ENCODE data around the gene MAN2C1.
"Not testable (repeated sequence)": the region's sequence is repeated elsewhere in the genome, so short reads cannot be mapped to it uniquely, and the experiment has no call there.

The MAN2C1 gene

GRCh38 chr15:75360856-75361255 is 7.6 kb downstream of the MAN2C1 start:
- DNase-seq = no peak

GRCh38 chr15:75360391-75360790 is 8.0 kb downstream of the MAN2C1 start:
- no peak for DNase-seq

- no peak for DNase-seq
These were observed 8.7 kb downstream of the MAN2C1 start for GRCh38 chr15:75359537-75360250.

- DNase-seq = no peak
These were observed 9.5 kb downstream of the MAN2C1 start for GRCh38 chr15:75358771-75359536.

- DNase-seq = no peak
These were observed 10.3 kb downstream of the MAN2C1 start for GRCh38 chr15:75357976-75358673.

GRCh38 chr15:75356517-75356916 is 11.9 kb downstream of the MAN2C1 start:
- DNase-seq = no peak

GRCh38 chr15:75356006-75356405 is 12.4 kb downstream of the MAN2C1 start:
- no peak for DNase-seq

- no peak for DNase-seq
These were observed 13.0 kb downstream of the MAN2C1 start for GRCh38 chr15:75355369-75355768.

GRCh38 chr15:75354454-75354853 is 14.0 kb downstream of the MAN2C1 start:
- no peak for DNase-seq

GRCh38 chr15:75353604-75354003 is 14.8 kb downstream of the MAN2C1 start:
- DNase-seq = no peak

- DNase-seq = no peak
These were observed 16.0 kb downstream of the MAN2C1 start for GRCh38 chr15:75352186-75353080.

GRCh38 chr15:75350601-75351361 is 17.6 kb downstream of the MAN2C1 start:
- no peak for DNase-seq

GRCh38 chr15:75349851-75350588 is 18.4 kb downstream of the MAN2C1 start:
- DNase-seq = no peak

- DNase-seq = not testable (repeated sequence)
These were observed 19.1 kb downstream of the MAN2C1 start for GRCh38 chr15:75349351-75349669.

- DNase-seq = no peak
These were observed 19.7 kb downstream of the MAN2C1 start for GRCh38 chr15:75348562-75349350.

- DNase-seq = no peak
These were observed 20.3 kb downstream of the MAN2C1 start for GRCh38 chr15:75348034-75348561.

- no peak for DNase-seq
These were observed 21.0 kb downstream of the MAN2C1 start for GRCh38 chr15:75347222-75348033.

- DNase-seq = no peak
These were observed 21.6 kb downstream of the MAN2C1 start, which contains the start of gene NEIL1 for GRCh38 chr15:75346796-75347221. Gene NEIL1, plus strand, starts transcription at chr15:75347039. Its CDS starts 1,867 bp downstream, at chr15:75348906.

GRCh38 chr15:75343953-75344352 is 24.5 kb downstream of the MAN2C1 start:
- not testable (repeated sequence) for DNase-seq

Measured in NCI-H1105 treated with DMSO at 0.1 percent for 48 hours (cell line).